T-helper 1 cell treated with Interleukin-12 subunit alpha and Interleukin-12 subunit beta and Interleukin-4 antibody, amounts not matched to agents 30 μg/mL and 1 μg/mL, for 36 hours (primary cell): Measurements from ENCODE around the gene LRRC27.

Source experiments
- H3K27ac Mint-ChIP-seq: one replicate; pipeline ENCODE4 v1.8.0; 2021; ENCODE audit warnings: mild to moderate bottlenecking, mixed read lengths
- H3K27me3 Mint-ChIP-seq: one replicate; pipeline ENCODE4 v1.8.0; 2021; ENCODE audit warnings: low read depth, mixed read lengths
- H3K36me3 Mint-ChIP-seq: one replicate; pipeline ENCODE4 v1.8.0; 2021; ENCODE audit warnings: low read depth, mixed read lengths
- H3K4me1 Mint-ChIP-seq: one replicate; pipeline ENCODE4 v1.8.0; 2021; ENCODE audit warnings: low read depth, mixed read lengths
- H3K4me3 Mint-ChIP-seq: one replicate; pipeline ENCODE4 v1.8.0; 2021; ENCODE audit warnings: mild to moderate bottlenecking, moderate library complexity, mixed read lengths
- H3K9me3 Mint-ChIP-seq: one replicate; pipeline ENCODE4 v1.8.0; 2021; ENCODE audit warnings: mixed read lengths

LRRC27 gene

DNA sequence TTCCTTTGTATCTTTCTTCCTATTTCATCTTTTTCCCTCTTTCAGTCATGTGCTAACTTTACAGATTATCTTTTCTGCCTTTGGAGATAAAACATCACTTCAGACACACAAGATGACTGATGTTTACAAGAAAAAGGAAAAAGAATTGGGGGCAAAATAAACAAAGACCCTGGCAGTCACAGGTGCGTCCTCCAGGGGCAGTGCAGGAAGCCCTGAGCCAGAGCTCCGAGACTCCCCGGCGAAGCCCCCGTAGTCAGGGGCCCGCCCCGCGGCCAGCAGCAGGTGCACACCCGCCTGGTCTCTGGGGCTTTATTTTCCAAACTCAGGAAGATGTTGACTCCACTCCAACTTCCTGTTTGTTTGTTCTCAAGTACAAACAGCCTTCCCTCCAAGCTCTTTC, 34.5 kb upstream of the LRRC27 start:
- no peaks in the 10 kb centered on the region for H3K36me3 Mint-ChIP-seq
- H3K27me3 Mint-ChIP-seq = no peaks in the 10 kb centered on the region
- H3K9me3 Mint-ChIP-seq = no peaks in the 10 kb centered on the region

GRCh38 chr10:132298038-132298881, 33.7 kb upstream of the LRRC27 start:
- no peak overlapping the region for H3K27ac Mint-ChIP-seq
- no peaks in the 10 kb centered on the region for H3K27me3 Mint-ChIP-seq
- no peak overlapping the region for H3K4me3 Mint-ChIP-seq

More for the DNA sequence above, 34.5 kb upstream of the LRRC27 start:
- Mint-ChIP-seq H3K4me3 (no peak overlapping the region), H3K27ac (no peak overlapping the region), H3K4me1 (peaks cover 7% of the 10 kb centered on the region)

GRCh38 chr10:132299371-132300336, 32.3 kb upstream of the LRRC27 start:
- Mint-ChIP-seq H3K4me1 (peaks cover 7% of the 10 kb centered on the region), H3K9me3 (no peaks in the 10 kb centered on the region), H3K36me3 (no peaks in the 10 kb centered on the region), H3K27me3 (peaks cover 3% of the 10 kb centered on the region), H3K4me3 (no peak overlapping the region), H3K27ac (no peak overlapping the region)

More at GRCh38 chr10:132298038-132298881, 33.7 kb upstream of the LRRC27 start:
- Mint-ChIP-seq H3K9me3 (no peaks in the 10 kb centered on the region), H3K4me1 (peaks cover 7% of the 10 kb centered on the region), H3K36me3 (no peaks in the 10 kb centered on the region)

DNA sequence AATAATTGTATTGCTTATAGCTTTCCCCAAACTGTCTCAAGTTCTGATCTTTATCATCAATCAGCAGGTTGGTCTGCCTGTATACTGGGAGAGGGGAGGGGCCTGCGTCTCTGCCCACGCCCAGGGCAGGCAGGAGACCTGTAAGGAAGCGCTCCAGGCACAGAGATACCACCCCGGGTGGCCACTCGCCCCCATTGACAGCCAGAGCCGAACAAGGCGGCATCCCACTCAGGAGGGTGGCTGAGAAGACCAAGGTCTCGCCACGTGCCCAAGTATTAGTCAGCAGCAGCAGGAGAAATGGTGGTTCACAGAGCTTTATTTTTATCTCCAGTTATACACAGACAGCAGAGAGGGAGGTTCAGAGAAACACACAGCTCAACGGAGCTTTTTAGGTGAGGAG, 31.4 kb upstream of the LRRC27 start:
- H3K36me3 Mint-ChIP-seq = no peaks in the 10 kb centered on the region
- H3K4me1 Mint-ChIP-seq = peaks cover 7% of the 10 kb centered on the region
- no peak overlapping the region for H3K27ac Mint-ChIP-seq
- H3K9me3 Mint-ChIP-seq = no peaks in the 10 kb centered on the region
- H3K4me3 Mint-ChIP-seq = no peak overlapping the region
- peaks cover 7% of the 10 kb centered on the region for H3K27me3 Mint-ChIP-seq

GRCh38 chr10:132301371-132302330, 30.3 kb upstream of the LRRC27 start:
- Mint-ChIP-seq H3K27ac (no peak overlapping the region), H3K4me3 (no peak overlapping the region), H3K9me3 (no peaks in the 10 kb centered on the region), H3K27me3 (peaks cover 18% of the 10 kb centered on the region), H3K36me3 (no peaks in the 10 kb centered on the region), H3K4me1 (peaks cover 7% of the 10 kb centered on the region)

DNA sequence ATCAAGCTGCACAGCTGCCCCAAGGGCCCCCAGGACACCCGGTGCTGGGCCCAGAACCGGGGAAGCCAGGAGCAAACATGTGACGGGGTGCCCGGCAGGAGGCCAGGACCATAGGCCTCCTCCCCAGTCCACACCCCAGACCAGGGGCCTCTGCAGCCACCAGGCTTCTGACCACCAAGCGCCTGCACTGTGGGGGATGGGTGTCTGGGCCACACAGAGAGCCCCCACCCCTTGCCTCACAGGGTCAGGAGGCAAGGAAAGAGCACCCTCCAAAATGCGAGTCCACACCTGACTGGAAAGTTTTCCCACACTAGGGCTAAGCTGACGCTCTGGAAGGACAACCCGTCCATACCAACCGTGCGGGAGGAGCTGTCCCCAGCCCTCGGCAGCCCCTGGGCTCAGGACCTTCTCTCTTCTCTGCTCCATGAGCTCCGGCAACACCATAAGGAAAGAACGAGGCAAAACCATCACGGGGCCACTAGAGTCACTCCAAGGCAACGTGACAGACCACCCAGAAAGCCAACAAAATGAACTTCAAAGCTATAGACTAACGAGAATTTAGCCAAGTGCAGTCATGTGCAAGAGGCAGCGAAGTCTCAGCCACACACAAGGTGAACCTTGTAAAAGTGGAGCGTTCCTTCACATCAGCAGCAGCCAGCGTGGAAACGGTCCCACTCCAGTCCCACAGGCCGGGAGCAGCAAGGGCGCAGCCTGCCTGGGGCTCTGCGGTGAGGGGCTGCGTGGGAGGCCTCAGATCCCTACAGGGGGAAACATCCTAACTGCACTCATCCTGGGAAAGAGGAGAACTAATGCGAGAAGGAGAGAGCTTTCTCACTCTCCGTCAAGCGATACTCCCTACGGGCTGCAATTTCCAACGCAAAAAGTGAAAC, 29.3 kb upstream of the LRRC27 start:
- no peak overlapping the region for H3K4me3 Mint-ChIP-seq
- H3K9me3 Mint-ChIP-seq = no peaks in the 10 kb centered on the region
- H3K36me3 Mint-ChIP-seq = no peaks in the 10 kb centered on the region
- H3K27ac Mint-ChIP-seq = no peak overlapping the region
- peaks cover 22% of the 10 kb centered on the region for H3K27me3 Mint-ChIP-seq
- H3K4me1 Mint-ChIP-seq = peaks cover 7% of the 10 kb centered on the region

GRCh38 chr10:132303361-132304115, 28.5 kb upstream of the LRRC27 start:
- no peaks in the 10 kb centered on the region for H3K36me3 Mint-ChIP-seq
- H3K4me1 Mint-ChIP-seq = peaks cover 3% of the 10 kb centered on the region
- H3K9me3 Mint-ChIP-seq = no peaks in the 10 kb centered on the region
- peaks cover 22% of the 10 kb centered on the region for H3K27me3 Mint-ChIP-seq
- no peak overlapping the region for H3K4me3 Mint-ChIP-seq
- no peak overlapping the region for H3K27ac Mint-ChIP-seq

GRCh38 chr10:132304756-132305509, 27.1 kb upstream of the LRRC27 start:
- H3K27ac Mint-ChIP-seq = no peak overlapping the region
- H3K4me3 Mint-ChIP-seq = no peak overlapping the region

GRCh38 chr10:132305654-132306342, 26.2 kb upstream of the LRRC27 start:
- Mint-ChIP-seq H3K27ac (no peak overlapping the region), H3K36me3 (no peaks in the 10 kb centered on the region), H3K4me3 (peak overlapping the region; percentile 35), H3K9me3 (no peaks in the 10 kb centered on the region), H3K27me3 (peaks cover 40% of the 10 kb centered on the region), H3K4me1 (peaks cover 3% of the 10 kb centered on the region)

More at GRCh38 chr10:132304756-132305509, 27.1 kb upstream of the LRRC27 start:
- H3K36me3 Mint-ChIP-seq = no peaks in the 10 kb centered on the region
- H3K27me3 Mint-ChIP-seq = peaks cover 33% of the 10 kb centered on the region
- H3K4me1 Mint-ChIP-seq = peaks cover 3% of the 10 kb centered on the region
- H3K9me3 Mint-ChIP-seq = no peaks in the 10 kb centered on the region

- Mint-ChIP-seq H3K9me3 (no peaks in the 10 kb centered on the region), H3K4me1 (peaks cover 3% of the 10 kb centered on the region), H3K27ac (no peak overlapping the region), H3K36me3 (no peaks in the 10 kb centered on the region), H3K27me3 (peaks cover 43% of the 10 kb centered on the region), H3K4me3 (peak overlapping the region; percentile 35)
Observed at GRCh38 chr10:132306343-132306685, 25.7 kb upstream of the LRRC27 start.

GRCh38 chr10:132306864-132307751, 24.9 kb upstream of the LRRC27 start:
- H3K9me3 Mint-ChIP-seq = no peaks in the 10 kb centered on the region
- peaks cover 3% of the 10 kb centered on the region for H3K4me1 Mint-ChIP-seq
- H3K27ac Mint-ChIP-seq = no peak overlapping the region
- no peaks in the 10 kb centered on the region for H3K36me3 Mint-ChIP-seq
- peaks cover 43% of the 10 kb centered on the region for H3K27me3 Mint-ChIP-seq
- H3K4me3 Mint-ChIP-seq = peak overlapping the region; percentile 82
